Colonic mucosa (tissue), 4 donors: Measurements from ENCODE around the gene NUDT8. TPM values are rescaled to one million over a fixed set of nuclear protein-coding genes. Genes with fewer than 3 reads are reported as not detected.

ENCODE experiments used
- DNase-seq: peaks from one replicate; pipeline ENCODE4 v3.0.0-alpha.2; 2020
- H3K27ac ChIP-seq: fragments of 200-600 bp; one replicate; pipeline ENCODE4 v1.8.0; 2021
- H3K27me3 ChIP-seq: fragments of 200-600 bp; one replicate; pipeline ENCODE4 v1.8.0; 2021
- H3K36me3 ChIP-seq: fragments of 200-600 bp; one replicate; pipeline ENCODE4 v1.8.0; 2021
- H3K4me1 ChIP-seq: fragments of 200-600 bp; one replicate; pipeline ENCODE4 v1.8.0; 2021; ENCODE audit warnings: mild to moderate bottlenecking
- H3K4me3 ChIP-seq: fragments of 200-600 bp; one replicate; pipeline ENCODE4 v1.8.0; 2021
- H3K9ac ChIP-seq, 2 donors: one replicate each; pipeline ENCODE4 v1.7.0; 2013; ENCODE audit warnings: control low read depth in 2 of 2, low read depth in 2 of 2, low read length in 2 of 2
- H3K9me3 ChIP-seq: fragments of 200-600 bp; one replicate; pipeline ENCODE4 v1.8.0; 2021
- intact Hi-C: fragments of 100-400 bp; cut with DNase I; formaldehyde crosslinking; loops from one replicate; pipeline ENCODE4 v1.14.1; 2022
- total RNA-seq, 2 donors: library from RNA; stranded (reverse); fragmentation: NEBNext Ultra II Directional in 1 of 2; extraction: Animal tissue kit (Norgen Biotek cat#: 25700) in 1 of 2; gene quantifications; one replicate each; pipeline ENCODE4 v1.2.1, GENCODE V29; 2021
- TF ChIP-seq, protein P1 (sequence below): fragments of 200-600 bp; IDR thresholded peaks from one replicate; pipeline ENCODE4 v1.8.0; 2022; ENCODE audit warnings: antibody characterized with exemption, mild to moderate bottlenecking
- donor health status: healthy.
- donor health status: DM: no; HTN: no; CAD: no.
- donor health status: DM: no; HTN: no; CAD: no.

The NUDT8 gene
- total RNA-seq, 2 donors from 2014 or later, result 35.1 to 52.5 TPM

DNA sequence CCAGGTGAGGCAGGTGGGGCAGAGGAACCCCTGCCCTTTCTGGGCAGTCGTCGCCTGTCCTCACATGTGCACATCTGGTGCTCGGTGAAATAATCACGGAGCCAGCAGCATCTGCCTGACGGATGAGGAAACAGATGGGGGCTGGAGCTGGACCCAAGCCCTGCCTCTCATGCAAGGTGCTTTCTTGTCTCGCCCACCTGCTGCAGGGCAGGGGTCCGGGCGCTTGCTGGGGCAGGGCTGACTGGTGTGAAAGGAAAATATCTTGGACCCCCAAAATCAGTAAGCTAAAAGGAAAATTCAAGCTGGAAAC is 41.4 kb upstream of the NUDT8 start:
- no peak for DNase-seq
- Histone ChIP-seq H3K9ac (no peak overlapping the region), H3K4me3 (no peak overlapping the region), H3K27me3 (no peaks in the 10 kb centered on the region), H3K36me3 (no peaks in the 10 kb centered on the region), H3K27ac (no peak overlapping the region), H3K4me1 (peaks cover 11% of the 10 kb centered on the region), H3K9me3 (no peaks in the 10 kb centered on the region)
- TF ChIP-seq, protein P1, sequence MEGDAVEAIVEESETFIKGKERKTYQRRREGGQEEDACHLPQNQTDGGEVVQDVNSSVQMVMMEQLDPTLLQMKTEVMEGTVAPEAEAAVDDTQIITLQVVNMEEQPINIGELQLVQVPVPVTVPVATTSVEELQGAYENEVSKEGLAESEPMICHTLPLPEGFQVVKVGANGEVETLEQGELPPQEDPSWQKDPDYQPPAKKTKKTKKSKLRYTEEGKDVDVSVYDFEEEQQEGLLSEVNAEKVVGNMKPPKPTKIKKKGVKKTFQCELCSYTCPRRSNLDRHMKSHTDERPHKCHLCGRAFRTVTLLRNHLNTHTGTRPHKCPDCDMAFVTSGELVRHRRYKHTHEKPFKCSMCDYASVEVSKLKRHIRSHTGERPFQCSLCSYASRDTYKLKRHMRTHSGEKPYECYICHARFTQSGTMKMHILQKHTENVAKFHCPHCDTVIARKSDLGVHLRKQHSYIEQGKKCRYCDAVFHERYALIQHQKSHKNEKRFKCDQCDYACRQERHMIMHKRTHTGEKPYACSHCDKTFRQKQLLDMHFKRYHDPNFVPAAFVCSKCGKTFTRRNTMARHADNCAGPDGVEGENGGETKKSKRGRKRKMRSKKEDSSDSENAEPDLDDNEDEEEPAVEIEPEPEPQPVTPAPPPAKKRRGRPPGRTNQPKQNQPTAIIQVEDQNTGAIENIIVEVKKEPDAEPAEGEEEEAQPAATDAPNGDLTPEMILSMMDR, result no peak
- intact Hi-C loops, result loop anchor here (10.0 kb wide), 1 partner anchor 54 kb away; no protein-coding TSS in a partner anchor

DNA sequence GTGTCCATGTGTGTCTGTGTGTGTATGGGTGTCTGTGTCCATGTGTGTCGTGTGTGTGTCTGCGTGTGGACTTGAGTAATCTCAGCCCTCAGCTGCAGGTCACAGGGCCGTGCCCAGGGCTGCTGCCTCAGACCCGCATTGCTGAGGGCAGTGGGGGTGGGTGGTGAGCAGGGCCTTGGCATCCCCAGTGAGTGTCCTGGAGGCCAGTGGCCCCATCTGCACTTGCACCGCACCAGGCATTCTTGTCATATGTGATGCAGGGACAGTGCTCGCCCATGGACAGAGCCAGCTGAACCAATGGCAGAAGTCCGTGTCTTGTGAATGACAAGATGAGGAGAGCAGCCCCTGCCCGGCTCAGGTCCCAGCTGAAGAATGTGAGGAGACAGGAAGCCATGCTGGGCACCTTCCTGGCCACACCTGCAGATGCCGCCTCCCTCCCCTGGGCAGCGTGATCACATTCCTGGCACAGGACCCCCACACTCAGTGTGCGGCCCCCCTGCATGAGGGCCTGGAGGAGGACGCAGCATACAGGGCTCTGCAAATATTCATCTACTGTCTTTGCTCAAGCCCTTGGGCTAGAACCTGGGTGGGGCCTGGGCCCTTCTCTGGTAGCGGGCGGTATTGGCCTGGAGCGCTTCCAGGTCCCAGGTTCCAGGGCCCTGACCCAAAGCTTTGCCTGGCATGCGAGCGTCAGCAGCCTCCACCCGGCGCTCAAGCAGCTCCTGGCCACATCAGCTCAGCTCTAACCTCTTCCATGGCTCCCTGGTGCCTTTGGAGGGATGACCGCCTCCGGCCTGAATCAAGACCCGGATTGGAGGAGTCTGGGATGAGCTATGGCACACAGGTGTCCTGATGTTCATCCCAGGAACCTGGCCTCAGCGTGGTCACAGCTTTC is 40.8 kb upstream of the NUDT8 start:
- TF ChIP-seq, protein P1, result no peak
- no peak overlapping the region for H3K4me3 ChIP-seq
- intact Hi-C loops, result loop anchor here (10.0 kb wide), 1 partner anchor 54 kb away; no protein-coding TSS in a partner anchor
- no peaks in the 10 kb centered on the region for H3K36me3 ChIP-seq
- no peaks in the 10 kb centered on the region for H3K9me3 ChIP-seq
- no peak overlapping the region for H3K9ac ChIP-seq
- H3K4me1 ChIP-seq, result peaks cover 11% of the 10 kb centered on the region
- no peaks in the 10 kb centered on the region for H3K27me3 ChIP-seq
- DNase-seq, result no peak
- no peak overlapping the region for H3K27ac ChIP-seq

DNA sequence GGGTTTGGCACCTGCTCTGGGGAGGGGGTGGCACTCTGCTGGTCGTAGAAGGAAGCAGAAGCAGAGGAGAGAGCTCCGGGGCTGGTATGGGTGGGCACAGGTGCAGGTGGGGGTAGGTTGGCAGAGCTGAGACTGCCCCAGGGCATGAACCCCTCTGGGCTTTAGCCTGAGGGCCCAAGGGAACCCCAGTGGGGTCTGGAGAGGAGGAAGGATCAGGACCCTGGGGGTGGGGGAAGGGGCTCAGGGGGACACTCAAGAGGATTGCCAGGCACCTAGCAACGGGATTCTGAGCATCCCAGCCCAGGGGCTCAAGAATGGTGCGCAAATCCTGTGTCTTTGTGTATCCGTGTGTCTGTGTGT is 38.4 kb upstream of the NUDT8 start:
- no peaks in the 10 kb centered on the region for H3K27me3 ChIP-seq
- H3K9ac ChIP-seq, result no peak overlapping the region
- no peak overlapping the region for H3K27ac ChIP-seq
- H3K36me3 ChIP-seq, result no peaks in the 10 kb centered on the region
- no peak for DNase-seq
- H3K4me1 ChIP-seq, result no peaks in the 10 kb centered on the region
- H3K4me3 ChIP-seq, result no peak overlapping the region
- TF ChIP-seq, protein P1, result no peak
- intact Hi-C loops, result no loop called here
- no peaks in the 10 kb centered on the region for H3K9me3 ChIP-seq

DNA sequence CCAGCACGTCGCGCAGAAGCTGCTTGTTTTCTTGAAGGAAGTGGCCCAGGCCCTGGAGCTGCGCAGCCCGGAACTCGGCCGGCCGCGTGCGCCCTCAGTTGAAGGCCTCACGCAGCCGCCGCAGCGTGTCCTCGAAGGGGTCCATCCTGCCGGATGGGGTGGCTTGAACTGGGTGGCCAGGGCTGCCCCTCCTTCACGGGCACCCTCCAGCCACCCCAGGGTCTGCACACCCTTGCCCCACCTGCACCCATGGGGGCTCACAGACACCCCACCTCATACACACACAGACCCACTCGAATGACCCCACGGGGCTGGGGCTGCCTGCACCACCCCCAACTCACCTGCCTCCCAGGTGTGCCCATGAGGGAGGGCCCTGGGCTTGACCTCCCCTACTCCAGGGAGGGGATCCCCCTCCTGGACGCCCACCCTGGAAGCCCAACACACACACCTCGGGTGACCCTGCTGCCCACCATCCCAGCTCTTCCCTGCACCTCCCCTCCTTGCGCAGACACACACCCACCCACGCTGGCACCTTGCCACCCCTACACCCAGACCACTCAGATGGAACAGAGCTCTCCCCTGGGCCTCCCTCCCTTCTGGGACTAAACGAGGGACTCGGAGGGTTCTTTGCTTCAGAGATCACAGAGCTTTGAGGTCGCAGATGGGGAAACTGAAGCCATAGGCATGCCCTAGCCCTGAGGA is 37.9 kb upstream of the NUDT8 start:
- Histone ChIP-seq H3K36me3 (no peaks in the 10 kb centered on the region), H3K9me3 (no peaks in the 10 kb centered on the region), H3K4me1 (no peaks in the 10 kb centered on the region), H3K27me3 (no peaks in the 10 kb centered on the region), H3K9ac (no peak overlapping the region), H3K27ac (no peak overlapping the region), H3K4me3 (no peak overlapping the region)
- TF ChIP-seq, protein P1, result no peak
- DNase-seq, result no peak
- intact Hi-C loops, result no loop called here

DNA sequence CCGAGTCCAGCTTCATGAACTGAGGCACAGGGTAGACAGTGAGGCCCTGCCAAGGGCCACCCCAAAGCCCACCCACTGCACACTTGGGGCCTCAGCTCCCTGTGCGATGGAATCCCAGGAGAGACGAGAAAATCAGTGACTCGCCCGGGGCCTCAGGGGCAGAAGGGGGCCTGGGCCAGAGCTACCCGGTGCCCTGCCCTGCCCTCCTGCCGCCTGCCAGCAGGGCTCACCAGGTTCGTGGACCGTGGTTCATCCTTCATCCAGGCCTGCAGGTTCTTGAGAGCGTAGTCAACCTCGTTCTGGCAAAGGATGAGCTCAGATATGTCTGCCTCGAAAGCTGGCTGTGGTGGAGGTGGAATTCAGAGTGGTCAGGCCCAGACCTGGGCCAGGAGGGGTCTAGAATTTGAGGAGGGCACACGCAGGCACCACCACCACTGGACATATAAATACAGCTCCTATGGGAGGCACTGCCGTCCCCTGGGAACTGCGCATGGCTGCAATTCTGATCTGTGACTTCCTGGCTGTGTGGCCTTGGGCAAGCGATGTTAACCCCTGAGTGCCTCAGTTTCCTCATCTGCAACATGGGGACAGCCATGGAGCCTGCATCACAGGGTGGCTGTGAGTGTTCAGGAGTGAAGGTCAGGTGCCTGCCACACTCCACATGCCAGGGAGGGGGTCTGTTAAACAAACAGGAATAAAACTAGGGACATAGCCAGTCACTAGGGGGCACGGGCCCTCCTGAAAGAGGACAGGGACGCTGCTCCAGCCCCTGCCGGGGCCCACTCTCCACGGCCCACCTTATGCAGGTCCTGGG is 37.1 kb upstream of the NUDT8 start:
- no peaks in the 10 kb centered on the region for H3K4me1 ChIP-seq
- no peaks in the 10 kb centered on the region for H3K36me3 ChIP-seq
- H3K9me3 ChIP-seq, result no peaks in the 10 kb centered on the region
- TF ChIP-seq, protein P1, result no peak
- H3K9ac ChIP-seq, result no peak overlapping the region
- H3K27ac ChIP-seq, result no peak overlapping the region
- no peak overlapping the region for H3K4me3 ChIP-seq
- no peak for DNase-seq
- H3K27me3 ChIP-seq, result no peaks in the 10 kb centered on the region
- intact Hi-C loops, result no loop called here
